ENCODE data around the gene TMEM235. TPM values are rescaled to one million over a fixed set of nuclear protein-coding genes. Genes with fewer than 3 reads are reported as not detected.

Gene TMEM235
- total and polyA plus RNA-seq, 2 experiments from 2014 or later: not detected

DNA sequence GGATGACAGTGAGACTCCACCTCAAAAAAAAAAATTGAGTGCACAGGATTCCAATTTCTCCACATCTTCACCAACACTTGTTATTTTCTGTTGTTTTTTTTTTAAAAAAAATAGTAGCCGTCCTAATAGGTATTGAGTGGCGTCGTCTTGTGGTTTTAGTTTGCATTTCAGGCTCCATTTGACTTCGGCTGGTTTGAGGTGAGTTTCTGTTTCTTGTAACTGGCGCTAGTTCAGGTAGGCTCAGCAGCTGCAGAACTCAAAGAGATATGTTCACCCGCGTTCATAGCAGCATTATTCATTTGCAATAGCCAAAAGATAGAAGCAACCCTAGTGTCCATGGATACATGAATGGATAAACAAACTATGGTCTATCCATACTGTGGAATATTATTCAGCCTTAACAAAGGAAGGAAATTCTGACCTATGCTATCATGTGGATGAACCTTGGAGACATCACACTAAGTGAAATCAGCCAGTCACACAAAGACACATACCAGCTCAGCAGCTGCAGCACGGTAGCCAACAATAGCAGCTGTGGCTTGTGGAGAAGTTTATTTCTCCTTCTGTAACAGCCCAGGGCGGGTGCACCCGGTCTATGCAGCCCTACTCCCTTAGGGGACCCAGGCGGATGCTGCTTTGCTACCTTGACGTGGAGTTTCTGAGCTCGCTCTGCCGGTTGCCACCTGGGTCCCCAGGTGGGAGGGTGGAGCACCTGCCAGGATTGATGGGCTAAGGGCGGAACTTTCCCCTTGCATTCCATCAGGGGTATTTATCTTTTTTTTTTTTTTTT is 44.9 kb downstream of the TMEM235 start:
- Histone ChIP-seq H3F3A (replicated peaks; ENCODE audit: low read depth) (peaks cover 3% of the 10 kb centered on the region; the same call in 1 of the 2 replicates), H3K36me3 (ENCODE audit: insufficient read depth) (no peaks in the 10 kb centered on the region), H3K9me2 (ENCODE audit: insufficient read depth) (no peaks in the 10 kb centered on the region), H3K4me1 (ENCODE audit: insufficient read depth) (peaks cover 19% of the 10 kb centered on the region), H3K4me3 (no peak overlapping the region), H3K79me2 (replicated peaks; ENCODE audit: insufficient read depth) (no peaks in the 10 kb centered on the region), H3K27ac (ENCODE audit: low read depth) (no peak overlapping the region), H2AFZ (no peak overlapping the region), H3K27me3 (ENCODE audit: insufficient read depth) (no peaks in the 10 kb centered on the region), H4K20me1 (replicated peaks; ENCODE audit: insufficient read depth) (no peaks in the 10 kb centered on the region), H3K4me2 (no peak overlapping the region)
- H3K4me3 Mint-ChIP-seq: no peak overlapping the region
- peaks cover 16% of the 10 kb centered on the region for H3K27me3 Mint-ChIP-seq (ENCODE audit: insufficient read depth, low read depth, poor library complexity)
- no peaks in the 10 kb centered on the region for H3K9me3 Mint-ChIP-seq
- ATAC-seq (no peak), DNase-seq (ENCODE audit: low spot score) (no peak)
- TF ChIP-seq ZNF331 (CRISPR knock-in tag; IDR thresholded peaks at IDR 0.05; ENCODE audit: low read depth) (no peak), NANOG (IDR thresholded peaks at IDR 0.05; ENCODE audit: borderline replicate concordance) (no peak)
- no peaks in the 10 kb centered on the region for H3K36me3 Mint-ChIP-seq (ENCODE audit: low read depth)
- no peak overlapping the region for H3K27ac Mint-ChIP-seq
- H3K4me1 Mint-ChIP-seq: peaks cover 37% of the 10 kb centered on the region

DNA sequence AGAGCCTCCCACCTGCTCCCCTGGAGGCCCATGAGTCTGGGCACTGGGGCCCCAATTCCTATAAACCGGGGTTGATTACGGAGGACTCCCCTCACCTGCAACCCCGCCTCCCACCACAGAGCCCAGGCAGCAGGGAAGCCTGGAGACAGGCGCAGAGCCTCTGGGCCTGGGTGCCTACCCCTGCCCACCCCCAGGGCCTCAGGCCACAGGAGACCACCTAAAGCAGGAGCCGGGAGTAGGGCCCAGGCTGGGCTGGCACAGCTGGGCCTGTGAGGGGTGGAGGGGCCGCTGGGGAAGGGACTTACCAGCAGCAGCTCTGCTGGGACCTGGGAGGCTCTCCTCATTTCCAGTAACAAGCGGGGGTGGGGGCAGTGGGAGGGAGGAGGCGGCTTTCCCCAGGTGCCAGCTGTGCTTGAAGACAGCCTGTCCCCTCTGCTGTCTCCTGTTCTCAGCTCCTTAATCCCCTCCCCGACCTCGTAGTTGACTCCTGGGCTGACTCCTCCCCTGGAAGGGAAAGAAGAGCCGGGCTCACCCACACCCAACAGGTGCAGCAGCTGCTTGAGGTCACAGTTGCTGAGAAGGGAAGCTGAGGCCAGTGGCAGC is 46.8 kb downstream of the TMEM235 start:
- no peak overlapping the region for H3K27ac ChIP-seq (ENCODE audit: low read depth)
- Mint-ChIP-seq H3K36me3 (ENCODE audit: low read depth) (no peaks in the 10 kb centered on the region), H3K27me3 (ENCODE audit: insufficient read depth, low read depth, poor library complexity) (peaks cover 14% of the 10 kb centered on the region), H3K4me1 (peaks cover 24% of the 10 kb centered on the region), H3K4me3 (no peak overlapping the region), H3K27ac (no peak overlapping the region), H3K9me3 (no peaks in the 10 kb centered on the region)
- no peaks in the 10 kb centered on the region for H3K36me3 ChIP-seq (ENCODE audit: insufficient read depth)
- no peaks in the 10 kb centered on the region; the same call in 1 of the 2 replicates for H3F3A ChIP-seq (replicated peaks; ENCODE audit: low read depth)
- H3K27me3 ChIP-seq (ENCODE audit: insufficient read depth): no peaks in the 10 kb centered on the region
- ATAC-seq: peak; percentile 85
- H3K79me2 ChIP-seq (replicated peaks; ENCODE audit: insufficient read depth): no peaks in the 10 kb centered on the region
- peaks cover 4% of the 10 kb centered on the region; the same call in 1 of the 2 replicates for H3K4me1 ChIP-seq (ENCODE audit: insufficient read depth)
- no peaks in the 10 kb centered on the region for H3K9me2 ChIP-seq (ENCODE audit: insufficient read depth)
- peak; percentile 67 for DNase-seq (ENCODE audit: low spot score)
- H3K4me3 ChIP-seq: no peak overlapping the region
- H3K4me2 ChIP-seq: peak overlapping the region; percentile 60; the same call in 1 of the 2 replicates
- no peak for TF ChIP-seq JUNB (IDR thresholded peaks at IDR 0.05; ENCODE audit: unreplicated experiment)
- no peak for TF ChIP-seq ZNF114 (CRISPR knock-in tag; IDR thresholded peaks at IDR 0.05)
- TF ChIP-seq, protein P1, sequence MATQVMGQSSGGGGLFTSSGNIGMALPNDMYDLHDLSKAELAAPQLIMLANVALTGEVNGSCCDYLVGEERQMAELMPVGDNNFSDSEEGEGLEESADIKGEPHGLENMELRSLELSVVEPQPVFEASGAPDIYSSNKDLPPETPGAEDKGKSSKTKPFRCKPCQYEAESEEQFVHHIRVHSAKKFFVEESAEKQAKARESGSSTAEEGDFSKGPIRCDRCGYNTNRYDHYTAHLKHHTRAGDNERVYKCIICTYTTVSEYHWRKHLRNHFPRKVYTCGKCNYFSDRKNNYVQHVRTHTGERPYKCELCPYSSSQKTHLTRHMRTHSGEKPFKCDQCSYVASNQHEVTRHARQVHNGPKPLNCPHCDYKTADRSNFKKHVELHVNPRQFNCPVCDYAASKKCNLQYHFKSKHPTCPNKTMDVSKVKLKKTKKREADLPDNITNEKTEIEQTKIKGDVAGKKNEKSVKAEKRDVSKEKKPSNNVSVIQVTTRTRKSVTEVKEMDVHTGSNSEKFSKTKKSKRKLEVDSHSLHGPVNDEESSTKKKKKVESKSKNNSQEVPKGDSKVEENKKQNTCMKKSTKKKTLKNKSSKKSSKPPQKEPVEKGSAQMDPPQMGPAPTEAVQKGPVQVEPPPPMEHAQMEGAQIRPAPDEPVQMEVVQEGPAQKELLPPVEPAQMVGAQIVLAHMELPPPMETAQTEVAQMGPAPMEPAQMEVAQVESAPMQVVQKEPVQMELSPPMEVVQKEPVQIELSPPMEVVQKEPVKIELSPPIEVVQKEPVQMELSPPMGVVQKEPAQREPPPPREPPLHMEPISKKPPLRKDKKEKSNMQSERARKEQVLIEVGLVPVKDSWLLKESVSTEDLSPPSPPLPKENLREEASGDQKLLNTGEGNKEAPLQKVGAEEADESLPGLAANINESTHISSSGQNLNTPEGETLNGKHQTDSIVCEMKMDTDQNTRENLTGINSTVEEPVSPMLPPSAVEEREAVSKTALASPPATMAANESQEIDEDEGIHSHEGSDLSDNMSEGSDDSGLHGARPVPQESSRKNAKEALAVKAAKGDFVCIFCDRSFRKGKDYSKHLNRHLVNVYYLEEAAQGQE (IDR thresholded peaks at IDR 0.05; ENCODE audit: unreplicated experiment): no peak
- no peak for TF ChIP-seq STAT1 (IDR thresholded peaks at IDR 0.05; ENCODE audit: unreplicated experiment)
- TF ChIP-seq EZH2 (IDR thresholded peaks at IDR 0.05; ENCODE audit: low read depth, unreplicated experiment): no peak
- H2AFZ ChIP-seq: peak overlapping the region; percentile 90
- no peaks in the 10 kb centered on the region for H4K20me1 ChIP-seq (replicated peaks; ENCODE audit: insufficient read depth)
